Raji (cell line): Measurements from ENCODE around the gene MGAT5.

Experiments
- POLR2A ChIP-seq: IDR thresholded peaks from 2 replicates; pipeline ENCODE4 v1.6.1; 2011; ENCODE audit warnings: low read depth, low read length, control low read depth; ENCODE audit not compliant: insufficient read depth

MGAT5 gene

GRCh38 chr2:134258684-134259388 lies 5.0 kb downstream of the MGAT5 start:
- TF ChIP-seq POLR2A = no peak

- no peak for TF ChIP-seq POLR2A
Observed at GRCh38 chr2:134259571-134259970, 5.7 kb downstream of the MGAT5 start.

- no peak for TF ChIP-seq POLR2A
Observed at GRCh38 chr2:134259994-134260393, 6.1 kb downstream of the MGAT5 start.

- no peak for TF ChIP-seq POLR2A
Observed at GRCh38 chr2:134260713-134261112, 6.8 kb downstream of the MGAT5 start.

- TF ChIP-seq POLR2A = no peak
Observed at GRCh38 chr2:134261398-134262131, 7.7 kb downstream of the MGAT5 start.

GRCh38 chr2:134262684-134263083 lies 8.8 kb downstream of the MGAT5 start:
- no peak for TF ChIP-seq POLR2A

GRCh38 chr2:134268265-134268664 lies 14.4 kb downstream of the MGAT5 start:
- no peak for TF ChIP-seq POLR2A

- no peak for TF ChIP-seq POLR2A
Observed at GRCh38 chr2:134269230-134269629, 15.4 kb downstream of the MGAT5 start.

GRCh38 chr2:134269972-134270735 lies 16.3 kb downstream of the MGAT5 start:
- no peak for TF ChIP-seq POLR2A

GRCh38 chr2:134271758-134272157 lies 17.9 kb downstream of the MGAT5 start:
- TF ChIP-seq POLR2A = no peak

- no peak for TF ChIP-seq POLR2A
Observed at GRCh38 chr2:134272806-134273205, 18.9 kb downstream of the MGAT5 start.

GRCh38 chr2:134273256-134273983 lies 19.5 kb downstream of the MGAT5 start:
- no peak for TF ChIP-seq POLR2A

GRCh38 chr2:134274121-134274520 lies 20.2 kb downstream of the MGAT5 start:
- peak; percentile 31; the same call in 1 of the 2 replicates for TF ChIP-seq POLR2A

GRCh38 chr2:134275058-134275862 lies 21.4 kb downstream of the MGAT5 start:
- TF ChIP-seq POLR2A = no peak
